Lower leg skin (tissue), 3 donors: Measurements from ENCODE around the gene TMEM81.

Source experiments
- CTCF ChIP-seq, 3 donors: fragments of 450-650 bp; IDR thresholded peaks; one replicate each; pipeline ENCODE4 v1.5.1; 2016; ENCODE audit warnings: antibody characterized with exemption in 3 of 3, mild to moderate bottlenecking in 3 of 3, moderate library complexity in 2 of 3
- POLR2A ChIP-seq, 2 donors: fragments of 450-650 bp; IDR thresholded peaks; one replicate each; pipeline ENCODE4 v1.6.1; 2016 to 2017; ENCODE audit warnings: antibody characterized with exemption in 2 of 2, mild to moderate bottlenecking in 1 of 2, moderate library complexity in 1 of 2

- TF ChIP-seq POLR2A (IDR thresholded peaks at IDR 0.05) (no peak), CTCF (IDR thresholded peaks at IDR 0.05) (no peak)
Observed at GRCh38 chr1:205048382-205048781, 35.9 kb downstream of the TMEM81 start.
